Nephron (organoid): ENCODE results near the gene NAPA.

ENCODE experiments used
- H3K27ac Mint-ChIP-seq, 3 experiments: 2 replicates each; pipeline ENCODE4 v1.8.0; 2020; ENCODE audit warnings: mixed read lengths in 3 of 3, mild to moderate bottlenecking in 2 of 3, moderate library complexity in 1 of 3
- H3K27me3 Mint-ChIP-seq: 2 replicates; pipeline ENCODE4 v1.8.0; 2021; ENCODE audit warnings: low read depth, mild to moderate bottlenecking, moderate library complexity, mixed read lengths
- H3K36me3 Mint-ChIP-seq: 2 replicates; pipeline ENCODE4 v1.8.0; 2020; ENCODE audit warnings: low read depth, mixed read lengths
- H3K4me1 Mint-ChIP-seq: 2 replicates; pipeline ENCODE4 v1.8.0; 2020; ENCODE audit warnings: mixed read lengths
- H3K4me3 Mint-ChIP-seq, 3 experiments: 2 replicates each; pipeline ENCODE4 v1.8.0; 2020; ENCODE audit warnings: mild to moderate bottlenecking in 3 of 3, mixed read lengths in 3 of 3, moderate library complexity in 2 of 3
- H3K9me3 Mint-ChIP-seq: 2 replicates; pipeline ENCODE4 v1.8.0; 2020; ENCODE audit warnings: mixed read lengths
- CTCF ChIP-seq, 3 experiments: fragments of 200-600 bp; sonication (generic); IDR thresholded peaks; one replicate each; pipeline ENCODE4 v1.5.0; 2021; ENCODE audit warnings: antibody characterized with exemption in 3 of 3; ENCODE audit not compliant: unreplicated experiment in 3 of 3

Gene NAPA

GRCh38 chr19:47521473-47522180, 6.8 kb upstream of the NAPA start:
- TF ChIP-seq CTCF (IDR thresholded peaks at IDR 0.05; ENCODE audit: unreplicated experiment in 3 of 3), result no peak
- H3K36me3 Mint-ChIP-seq, result no peaks in the 10 kb centered on the region
- H3K4me3 Mint-ChIP-seq, result no peak overlapping the region
- H3K27ac Mint-ChIP-seq, result no peak overlapping the region
- no peaks in the 10 kb centered on the region for H3K9me3 Mint-ChIP-seq
- no peaks in the 10 kb centered on the region for H3K4me1 Mint-ChIP-seq
- H3K27me3 Mint-ChIP-seq, result peaks cover 44% of the 10 kb centered on the region

- no peak overlapping the region for H3K27ac Mint-ChIP-seq
- H3K9me3 Mint-ChIP-seq, result no peaks in the 10 kb centered on the region
- H3K27me3 Mint-ChIP-seq, result peaks cover 44% of the 10 kb centered on the region
- H3K4me3 Mint-ChIP-seq, result no peak overlapping the region
- no peak for TF ChIP-seq CTCF (IDR thresholded peaks at IDR 0.05; ENCODE audit: unreplicated experiment in 3 of 3)
- H3K4me1 Mint-ChIP-seq, result no peaks in the 10 kb centered on the region
- H3K36me3 Mint-ChIP-seq, result no peaks in the 10 kb centered on the region
Measured at GRCh38 chr19:47520839-47521238, 6.0 kb upstream of the NAPA start.

- Mint-ChIP-seq H3K27ac (no peak overlapping the region), H3K9me3 (no peaks in the 10 kb centered on the region), H3K27me3 (peaks cover 44% of the 10 kb centered on the region), H3K4me3 (no peak overlapping the region), H3K36me3 (no peaks in the 10 kb centered on the region), H3K4me1 (peaks cover 2% of the 10 kb centered on the region)
- no peak for TF ChIP-seq CTCF (IDR thresholded peaks at IDR 0.05; ENCODE audit: unreplicated experiment in 3 of 3)
Measured at GRCh38 chr19:47520343-47520806, 5.5 kb upstream of the NAPA start.

- TF ChIP-seq CTCF (IDR thresholded peaks at IDR 0.05; ENCODE audit: unreplicated experiment in 3 of 3), result no peak
- Mint-ChIP-seq H3K4me3 (no peak overlapping the region), H3K27ac (no peak overlapping the region)
Measured at GRCh38 chr19:47518854-47519253, 4.0 kb upstream of the NAPA start.

GRCh38 chr19:47518139-47518538, 3.3 kb upstream of the NAPA start:
- TF ChIP-seq CTCF (IDR thresholded peaks at IDR 0.05; ENCODE audit: unreplicated experiment in 3 of 3), result no peak
- Mint-ChIP-seq H3K9me3 (no peaks in the 10 kb centered on the region), H3K36me3 (no peaks in the 10 kb centered on the region), H3K27ac (no peak overlapping the region), H3K27me3 (peaks cover 36% of the 10 kb centered on the region), H3K4me1 (peaks cover 24% of the 10 kb centered on the region), H3K4me3 (no peak overlapping the region)

More at GRCh38 chr19:47518854-47519253, 4.0 kb upstream of the NAPA start:
- no peaks in the 10 kb centered on the region for H3K9me3 Mint-ChIP-seq
- H3K36me3 Mint-ChIP-seq, result no peaks in the 10 kb centered on the region
- H3K27me3 Mint-ChIP-seq, result peaks cover 42% of the 10 kb centered on the region
- H3K4me1 Mint-ChIP-seq, result peaks cover 16% of the 10 kb centered on the region
